ENCODE data around the gene SPAG5. TPM values are rescaled to one million over a fixed set of nuclear protein-coding genes. Genes with fewer than 3 reads are reported as not detected.

The SPAG5 gene
- total and polyA plus RNA-seq, 2 experiments from 2014 or later = 99.6 to 104 TPM

DNA sequence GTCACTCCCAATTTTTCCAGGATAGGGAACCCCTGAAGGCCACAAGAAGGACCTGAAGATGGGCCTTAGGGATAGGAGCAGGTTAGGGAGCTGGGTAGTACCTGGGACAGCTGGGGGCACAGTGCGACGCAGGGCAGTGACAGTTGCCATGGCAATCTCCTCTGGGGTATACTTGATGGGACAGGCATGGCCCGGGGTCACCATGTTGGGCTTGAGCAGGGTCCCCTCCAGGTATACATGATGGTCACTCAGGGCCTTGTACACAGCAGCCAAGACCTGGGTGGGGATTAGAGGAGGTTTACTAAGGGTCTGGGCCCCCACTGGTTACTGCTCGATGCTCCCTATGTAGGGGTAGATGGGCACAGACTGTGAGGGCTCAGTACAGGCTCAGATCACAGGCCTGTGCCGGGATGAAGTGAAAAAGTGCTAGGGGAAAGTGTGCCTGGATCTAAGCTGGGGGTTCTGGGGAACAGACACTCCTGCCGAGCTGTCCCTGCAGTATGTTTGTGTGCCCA lies 24.8 kb downstream of the SPAG5 start (continued):
- no peak for TF ChIP-seq ZNF462 (CRISPR knock-in tag; IDR thresholded peaks at IDR 0.05)
- TF ChIP-seq CREB1 (CRISPR knock-in tag; IDR thresholded peaks at IDR 0.05; ENCODE audit: low read depth) = no peak
- TF ChIP-seq STAT1 (IDR thresholded peaks at IDR 0.05; ENCODE audit: unreplicated experiment) = no peak
- TF ChIP-seq CTCF (conservative IDR thresholded peaks at IDR 0.05; ENCODE audit: low read depth in 2 of 2) = no peak

DNA sequence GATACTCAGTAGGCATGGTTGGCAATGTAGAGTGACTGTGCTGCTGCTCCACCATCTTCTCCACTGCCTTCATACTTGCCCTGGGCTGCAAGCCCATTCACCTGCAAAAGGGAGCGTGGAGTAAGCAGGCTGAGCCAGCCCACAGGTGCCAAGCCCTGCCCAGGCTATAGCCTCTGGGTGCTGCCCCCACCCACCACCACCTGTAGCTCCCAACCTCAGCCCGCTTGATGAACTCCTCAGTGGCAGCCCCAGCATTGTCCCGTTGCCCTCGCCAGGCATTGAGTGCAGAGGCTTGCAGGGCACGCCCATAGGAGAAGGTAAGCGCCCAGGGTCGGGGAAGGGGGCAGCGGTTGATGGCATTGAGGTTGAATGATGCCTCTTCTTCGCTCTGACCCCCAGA lies 25.3 kb downstream of the SPAG5 start:
- Histone ChIP-seq H3K36me3 (ENCODE audit: insufficient read depth) (peaks cover 10% of the 10 kb centered on the region), H3K27ac (ENCODE audit: low read depth) (no peak overlapping the region), H3K4me3 (no peak overlapping the region), H2AFZ (no peak overlapping the region), H3K27me3 (ENCODE audit: insufficient read depth) (peaks cover 4% of the 10 kb centered on the region; the same call in 1 of the 2 replicates), H3K4me1 (ENCODE audit: insufficient read depth) (peaks cover 31% of the 10 kb centered on the region), H4K20me1 (replicated peaks; ENCODE audit: insufficient read depth) (peaks cover 3% of the 10 kb centered on the region), H3K9me2 (ENCODE audit: insufficient read depth) (no peaks in the 10 kb centered on the region), H3F3A (replicated peaks; ENCODE audit: low read depth) (peaks cover 19% of the 10 kb centered on the region), H3K4me2 (no peak overlapping the region), H3K79me2 (replicated peaks; ENCODE audit: insufficient read depth) (peaks cover 24% of the 10 kb centered on the region)
- Mint-ChIP-seq H3K4me3 (no peak overlapping the region), H3K27ac (no peak overlapping the region), H3K27me3 (ENCODE audit: insufficient read depth, low read depth, poor library complexity) (peaks cover 19% of the 10 kb centered on the region), H3K9me3 (no peaks in the 10 kb centered on the region), H3K4me1 (peaks cover 35% of the 10 kb centered on the region), H3K36me3 (ENCODE audit: low read depth) (peaks cover 23% of the 10 kb centered on the region)
- DNase-seq (ENCODE audit: low spot score) (no peak), ATAC-seq (no peak)
- no peak for TF ChIP-seq STAT1 (IDR thresholded peaks at IDR 0.05; ENCODE audit: unreplicated experiment)
- TF ChIP-seq CREB1 (CRISPR knock-in tag; IDR thresholded peaks at IDR 0.05; ENCODE audit: low read depth) = no peak
- TF ChIP-seq, protein P1, sequence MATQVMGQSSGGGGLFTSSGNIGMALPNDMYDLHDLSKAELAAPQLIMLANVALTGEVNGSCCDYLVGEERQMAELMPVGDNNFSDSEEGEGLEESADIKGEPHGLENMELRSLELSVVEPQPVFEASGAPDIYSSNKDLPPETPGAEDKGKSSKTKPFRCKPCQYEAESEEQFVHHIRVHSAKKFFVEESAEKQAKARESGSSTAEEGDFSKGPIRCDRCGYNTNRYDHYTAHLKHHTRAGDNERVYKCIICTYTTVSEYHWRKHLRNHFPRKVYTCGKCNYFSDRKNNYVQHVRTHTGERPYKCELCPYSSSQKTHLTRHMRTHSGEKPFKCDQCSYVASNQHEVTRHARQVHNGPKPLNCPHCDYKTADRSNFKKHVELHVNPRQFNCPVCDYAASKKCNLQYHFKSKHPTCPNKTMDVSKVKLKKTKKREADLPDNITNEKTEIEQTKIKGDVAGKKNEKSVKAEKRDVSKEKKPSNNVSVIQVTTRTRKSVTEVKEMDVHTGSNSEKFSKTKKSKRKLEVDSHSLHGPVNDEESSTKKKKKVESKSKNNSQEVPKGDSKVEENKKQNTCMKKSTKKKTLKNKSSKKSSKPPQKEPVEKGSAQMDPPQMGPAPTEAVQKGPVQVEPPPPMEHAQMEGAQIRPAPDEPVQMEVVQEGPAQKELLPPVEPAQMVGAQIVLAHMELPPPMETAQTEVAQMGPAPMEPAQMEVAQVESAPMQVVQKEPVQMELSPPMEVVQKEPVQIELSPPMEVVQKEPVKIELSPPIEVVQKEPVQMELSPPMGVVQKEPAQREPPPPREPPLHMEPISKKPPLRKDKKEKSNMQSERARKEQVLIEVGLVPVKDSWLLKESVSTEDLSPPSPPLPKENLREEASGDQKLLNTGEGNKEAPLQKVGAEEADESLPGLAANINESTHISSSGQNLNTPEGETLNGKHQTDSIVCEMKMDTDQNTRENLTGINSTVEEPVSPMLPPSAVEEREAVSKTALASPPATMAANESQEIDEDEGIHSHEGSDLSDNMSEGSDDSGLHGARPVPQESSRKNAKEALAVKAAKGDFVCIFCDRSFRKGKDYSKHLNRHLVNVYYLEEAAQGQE (IDR thresholded peaks at IDR 0.05; ENCODE audit: unreplicated experiment) = no peak
- TF ChIP-seq ETS1 (IDR thresholded peaks at IDR 0.05) = no peak
- TF ChIP-seq CTCF (conservative IDR thresholded peaks at IDR 0.05; ENCODE audit: low read depth in 2 of 2) = no peak
- no peak for TF ChIP-seq NANOG (IDR thresholded peaks at IDR 0.05; ENCODE audit: borderline replicate concordance)
- no peak for TF ChIP-seq JUNB (IDR thresholded peaks at IDR 0.05; ENCODE audit: unreplicated experiment)
- no peak for TF ChIP-seq ZNF331 (CRISPR knock-in tag; IDR thresholded peaks at IDR 0.05; ENCODE audit: low read depth)

Measured in GM23338 (cell line).